CD4-positive, alpha-beta T cell (primary cell): ENCODE measurements around the gene GALNT10. TPM values are rescaled to one million over a fixed set of nuclear protein-coding genes. Genes with fewer than 3 reads are reported as not detected.

Experiments used
- ATAC-seq: fragments of 200-7000 bp; cut with Tn5 transposase; one replicate; pipeline ENCODE4 v1.10.0; 2022; ENCODE audit warnings: mild to moderate bottlenecking; ENCODE audit not compliant: poor library complexity
- CTCF ChIA-PET: fragments of 350-600 bp; sonication (Branson Sonifier 250); formaldehyde crosslinking; loops from one replicate; lab custom pipeline; 2021; ENCODE audit warnings: antibody characterized with exemption, inconsistent platforms; lab: Charles Lee
- POLR2A ChIA-PET: fragments of 350-600 bp; sonication (Branson Sonifier 250); formaldehyde crosslinking; loops from one replicate; lab custom pipeline; 2021; ENCODE audit warnings: antibody characterized with exemption, inconsistent platforms; lab: Charles Lee
- DNase-seq, 14 experiments: peaks; one replicate each; pipeline ENCODE4 v3.0.0-alpha.2; 2013 to 2020; ENCODE audit warnings: mixed read lengths in 2 of 14
- H3K27ac ChIP-seq, 2 donors: one replicate each; pipeline versions ENCODE4 v1.5.1 to v1.7.0; 2013; ENCODE audit warnings: low read length in 2 of 2, low read depth in 1 of 2, mild to moderate bottlenecking in 1 of 2
- H3K27me3 ChIP-seq, 2 experiments: 1 replicate in 1 of 2; 2 replicates in 1 of 2; pipeline versions ENCODE4 v1.6.1 to v1.7.0; 2013; ENCODE audit warnings: low read length in 2 of 2, control low read depth in 1 of 2, mild to moderate bottlenecking in 1 of 2, moderate library complexity in 1 of 2; ENCODE audit not compliant: insufficient read depth in 2 of 2, control insufficient read depth in 1 of 2
- H3K36me3 ChIP-seq: one replicate; pipeline ENCODE4 v1.6.1; 2013; ENCODE audit warnings: low read length, control low read depth; ENCODE audit not compliant: insufficient read depth
- H3K4me1 ChIP-seq: one replicate; pipeline ENCODE4 v1.6.1; 2013; ENCODE audit warnings: low read length, control low read depth; ENCODE audit not compliant: insufficient read depth
- H3K4me3 ChIP-seq: one replicate; pipeline ENCODE4 v1.5.1; 2013; ENCODE audit warnings: mild to moderate bottlenecking, low read length, moderate library complexity
- H3K9me3 ChIP-seq, 2 experiments: 1 replicate in 1 of 2; 2 replicates in 1 of 2; pipeline versions ENCODE4 v1.6.1 to v1.7.0; 2013; ENCODE audit warnings: low read length in 2 of 2, mild to moderate bottlenecking in 2 of 2, control low read depth in 1 of 2, moderate library complexity in 1 of 2; ENCODE audit not compliant: control insufficient read depth in 1 of 2, insufficient read depth in 1 of 2
- H3K27ac Mint-ChIP-seq: one replicate; pipeline ENCODE4 v1.8.0; 2020; ENCODE audit warnings: mixed read lengths
- H3K27me3 Mint-ChIP-seq: one replicate; pipeline ENCODE4 v1.8.0; 2021; ENCODE audit warnings: mixed read lengths
- H3K36me3 Mint-ChIP-seq: one replicate; pipeline ENCODE4 v1.8.0; 2021; ENCODE audit warnings: low read depth, mixed read lengths
- H3K4me1 Mint-ChIP-seq: one replicate; pipeline ENCODE4 v1.8.0; 2021; ENCODE audit warnings: low read depth, mixed read lengths
- H3K4me3 Mint-ChIP-seq: one replicate; pipeline ENCODE4 v1.8.0; 2020; ENCODE audit warnings: mild to moderate bottlenecking, mixed read lengths
- H3K9me3 Mint-ChIP-seq: one replicate; pipeline ENCODE4 v1.8.0; 2020; ENCODE audit warnings: mixed read lengths
- intact Hi-C, 2 experiments: fragments of 100-400 bp; cut with DNase I in 1 of 2; cut with micrococcal nuclease in 1 of 2; formaldehyde crosslinking; loops; one replicate each; pipeline versions ENCODE4 v1.15.1 to v1.9.0; 2023 to 2025; cut with DNase I, micrococcal nuclease
- total RNA-seq, 174 experiments: library from RNA in 2 of 174; stranded (reverse) in 2 of 174; gene quantifications; one replicate each; pipeline ENCODE4 v1.2.3 and lab custom pipeline; 2021 to 2026
- TF ChIP-seq, protein P1 (sequence below): fragments of 200-600 bp; IDR thresholded peaks from one replicate; pipeline ENCODE4 v1.8.0; 2022; ENCODE audit warnings: antibody characterized with exemption, mild to moderate bottlenecking

The GALNT10 gene
- total RNA-seq, 2 experiments from 2014 or later = 21.7 to 23.0 TPM

DNA sequence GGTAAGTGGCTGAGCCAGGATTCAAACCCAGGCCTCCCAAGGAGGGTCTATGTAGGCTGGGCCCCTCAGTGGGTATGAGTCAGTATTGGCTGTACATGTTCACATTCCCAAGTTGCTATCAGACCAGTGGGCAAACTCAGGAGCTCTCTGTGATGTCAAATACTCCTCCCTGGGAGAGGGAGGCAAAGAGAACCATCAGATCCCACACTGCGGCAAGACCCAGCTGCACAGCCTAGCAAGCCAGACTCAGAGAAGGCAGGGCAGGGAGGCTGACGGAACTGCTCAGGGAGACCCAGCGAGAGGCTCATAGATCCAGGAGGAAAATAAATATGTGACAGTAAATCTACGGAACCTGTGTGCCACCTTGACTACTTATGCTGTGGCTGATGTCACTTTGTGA, 212.7 kb downstream of the GALNT10 start:
- H3K9me3 ChIP-seq = no peaks in the 10 kb centered on the region
- H3K36me3 Mint-ChIP-seq = peaks cover 4% of the 10 kb centered on the region
- peaks cover 9% of the 10 kb centered on the region for H3K4me1 ChIP-seq
- ChIA-PET CTCF (interaction anchor here (1.5 kb wide), 2 partner anchors 223 to 331 kb away, joined by 3 read pairs; no protein-coding TSS in a partner anchor), POLR2A (no interaction called here)
- peaks cover 14% of the 10 kb centered on the region for H3K4me1 Mint-ChIP-seq
- H3K9me3 Mint-ChIP-seq = no peaks in the 10 kb centered on the region
- H3K27ac ChIP-seq = no peak overlapping the region
- no peak overlapping the region for H3K27ac Mint-ChIP-seq
- ATAC-seq = no peak
- intact Hi-C loops = loop anchor here in 1 of 2 experiments (5.0 kb wide), 1 partner anchor 216 kb away; no protein-coding TSS in a partner anchor
- TF ChIP-seq, protein P1, sequence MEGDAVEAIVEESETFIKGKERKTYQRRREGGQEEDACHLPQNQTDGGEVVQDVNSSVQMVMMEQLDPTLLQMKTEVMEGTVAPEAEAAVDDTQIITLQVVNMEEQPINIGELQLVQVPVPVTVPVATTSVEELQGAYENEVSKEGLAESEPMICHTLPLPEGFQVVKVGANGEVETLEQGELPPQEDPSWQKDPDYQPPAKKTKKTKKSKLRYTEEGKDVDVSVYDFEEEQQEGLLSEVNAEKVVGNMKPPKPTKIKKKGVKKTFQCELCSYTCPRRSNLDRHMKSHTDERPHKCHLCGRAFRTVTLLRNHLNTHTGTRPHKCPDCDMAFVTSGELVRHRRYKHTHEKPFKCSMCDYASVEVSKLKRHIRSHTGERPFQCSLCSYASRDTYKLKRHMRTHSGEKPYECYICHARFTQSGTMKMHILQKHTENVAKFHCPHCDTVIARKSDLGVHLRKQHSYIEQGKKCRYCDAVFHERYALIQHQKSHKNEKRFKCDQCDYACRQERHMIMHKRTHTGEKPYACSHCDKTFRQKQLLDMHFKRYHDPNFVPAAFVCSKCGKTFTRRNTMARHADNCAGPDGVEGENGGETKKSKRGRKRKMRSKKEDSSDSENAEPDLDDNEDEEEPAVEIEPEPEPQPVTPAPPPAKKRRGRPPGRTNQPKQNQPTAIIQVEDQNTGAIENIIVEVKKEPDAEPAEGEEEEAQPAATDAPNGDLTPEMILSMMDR = no peak
- no peaks in the 10 kb centered on the region for H3K27me3 Mint-ChIP-seq
- no peaks in the 10 kb centered on the region for H3K27me3 ChIP-seq
- H3K4me3 ChIP-seq = no peak overlapping the region
- no peak for DNase-seq
- no peaks in the 10 kb centered on the region for H3K36me3 ChIP-seq
- no peak overlapping the region for H3K4me3 Mint-ChIP-seq

DNA sequence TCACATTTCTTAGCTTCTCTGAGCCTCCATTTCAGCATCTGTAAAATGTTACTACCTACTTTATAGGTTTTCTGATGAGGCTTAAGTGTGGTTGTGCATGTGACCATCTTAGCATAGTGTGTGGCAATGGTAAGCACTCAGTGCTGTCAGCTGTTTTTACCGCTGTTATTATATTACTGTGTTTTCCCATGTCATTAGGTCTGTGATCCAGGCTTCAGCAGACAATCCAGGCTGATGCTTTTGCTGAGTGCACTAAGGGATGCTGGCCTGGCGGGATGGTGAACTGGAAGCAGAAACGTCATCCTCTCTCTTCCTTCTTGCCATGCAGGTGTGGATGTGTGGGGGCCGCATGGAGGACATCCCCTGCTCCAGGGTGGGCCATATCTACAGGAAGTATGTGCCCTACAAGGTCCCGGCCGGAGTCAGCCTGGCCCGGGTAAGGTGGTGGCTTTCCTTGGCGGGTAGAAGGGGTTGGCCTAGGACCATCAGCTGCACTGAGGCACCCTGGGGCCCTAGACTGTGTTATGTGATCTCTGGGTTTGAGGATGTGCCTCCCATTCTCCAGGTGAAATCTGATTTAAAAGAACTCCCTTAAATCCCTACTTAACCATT, 213.3 kb downstream of the GALNT10 start:
- Histone ChIP-seq H3K4me1 (peaks cover 9% of the 10 kb centered on the region), H3K9me3 (no peaks in the 10 kb centered on the region), H3K27me3 (no peaks in the 10 kb centered on the region), H3K27ac (no peak overlapping the region), H3K36me3 (peaks cover 3% of the 10 kb centered on the region), H3K4me3 (no peak overlapping the region)
- ChIA-PET POLR2A (interaction anchor here (1.2 kb wide), 1 partner anchor 9 kb away, joined by 3 read pairs; no protein-coding TSS in a partner anchor), CTCF (interaction anchor here (1.3 to 2.1 kb wide), 5 partner anchors 12 to 429 kb away, joined by 3 to 18 read pairs (median 3); no protein-coding TSS in a partner anchor)
- intact Hi-C loops = loop anchor here in 1 of 2 experiments (2.0 to 5.0 kb wide), 2 partner anchors 217 to 429 kb away; no protein-coding TSS in a partner anchor
- no peak overlapping the region for H3K27ac Mint-ChIP-seq
- peaks cover 14% of the 10 kb centered on the region for H3K4me1 Mint-ChIP-seq
- TF ChIP-seq, protein P1 = no peak
- H3K4me3 Mint-ChIP-seq = no peak overlapping the region
- peaks cover 5% of the 10 kb centered on the region for H3K36me3 Mint-ChIP-seq
- no peaks in the 10 kb centered on the region for H3K9me3 Mint-ChIP-seq
- no peak for DNase-seq
- no peak for ATAC-seq
- H3K27me3 Mint-ChIP-seq = no peaks in the 10 kb centered on the region

DNA sequence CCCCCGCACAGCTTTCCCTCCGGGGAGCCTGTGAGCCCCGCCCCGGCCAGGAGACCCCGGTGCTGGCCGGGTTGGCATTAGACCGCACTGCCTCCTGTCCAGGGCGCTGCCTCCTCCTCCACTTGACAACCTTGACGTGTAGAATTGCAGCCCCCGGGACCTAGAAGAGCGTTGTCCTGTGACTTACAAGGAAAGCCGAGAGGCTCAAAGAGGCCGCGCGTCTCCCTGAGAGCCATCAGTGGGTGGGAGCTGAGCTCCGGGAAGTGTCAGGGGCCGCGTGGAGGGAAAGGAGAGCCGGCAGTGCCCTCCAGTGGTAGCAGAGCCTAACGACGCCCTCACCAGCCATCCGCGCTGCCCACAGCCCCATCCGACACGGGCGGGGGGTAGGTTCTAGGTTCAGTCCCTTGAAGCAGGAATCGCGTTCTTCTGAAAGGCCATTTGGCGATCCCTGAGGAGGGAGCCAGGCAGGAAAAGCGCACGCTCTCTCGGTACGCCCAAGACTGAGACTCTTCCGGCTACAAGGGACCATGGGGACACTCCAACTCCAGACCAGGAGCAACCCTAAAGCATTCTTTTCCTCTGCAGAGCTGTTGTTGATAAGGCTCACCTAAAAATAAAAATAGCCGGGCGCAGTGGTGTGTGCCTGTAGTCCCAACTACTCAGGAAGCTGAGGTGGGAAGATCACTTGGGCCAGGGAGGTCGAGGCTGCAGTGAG, 214.7 kb downstream of the GALNT10 start:
- Mint-ChIP-seq H3K27me3 (no peaks in the 10 kb centered on the region), H3K9me3 (no peaks in the 10 kb centered on the region), H3K4me3 (peak overlapping the region; percentile 54), H3K27ac (no peak overlapping the region), H3K36me3 (peaks cover 13% of the 10 kb centered on the region), H3K4me1 (peaks cover 14% of the 10 kb centered on the region)
- peak; percentile 99 for ATAC-seq
- TF ChIP-seq, protein P1 = peak; percentile 85
- Histone ChIP-seq H3K36me3 (peaks cover 6% of the 10 kb centered on the region), H3K27me3 (no peaks in the 10 kb centered on the region), H3K27ac (no peak overlapping the region), H3K4me3 (peak overlapping the region; percentile 27), H3K4me1 (peaks cover 9% of the 10 kb centered on the region), H3K9me3 (no peaks in the 10 kb centered on the region)
- peak; percentile 49 to 80 (median 60) for DNase-seq
- ChIA-PET CTCF (interaction anchor here (0.6 to 2.1 kb wide), 16 partner anchors 10 to 430 kb away, joined by 3 to 18 read pairs (median 3); partner anchors contain the start of genes FAM114A2 and MFAP3), POLR2A (interaction anchor here (0.6 to 1.2 kb wide), 3 partner anchors 10 to 333 kb away, joined by 3 to 4 read pairs (median 3); no protein-coding TSS in a partner anchor)
- intact Hi-C loops = loop anchor here (1.0 to 2.0 kb wide), 3 partner anchors 333 to 431 kb away; no protein-coding TSS in a partner anchor
